Measurements from ENCODE around the gene SLC25A43. TPM values are rescaled to one million over a fixed set of nuclear protein-coding genes. Genes with fewer than 3 reads are reported as not detected.
"Not testable (repeated sequence)": the region's sequence is repeated elsewhere in the genome, so short reads cannot be mapped to it uniquely, and the experiment has no call there.

Gene SLC25A43
- total and polyA plus RNA-seq, 5 experiments from 2014 or later: 2.3 to 4.8 (median 2.9) TPM

GRCh38 chrX:119417376-119417775 lies 18.2 kb downstream of the SLC25A43 start:
- Mint-ChIP-seq H3K4me3 (no peak overlapping the region), H3K27ac (peak overlapping the region in 1 of 10 donors; percentile 69), H3K9me3 (no peaks in the 10 kb centered on the region), H3K27me3 (no peaks in the 10 kb centered on the region), H3K4me1 (peaks cover 0 to 2% (median 0%) of the 10 kb centered on the region in 4 donors), H3K36me3 (peaks cover 0 to 2% (median 0%) of the 10 kb centered on the region in 3 donors)
- ATAC-seq: no peak
- no peak for DNase-seq
- POLR2A ChIA-PET: no interaction called here

GRCh38 chrX:119417842-119418241 lies 18.7 kb downstream of the SLC25A43 start:
- no peaks in the 10 kb centered on the region for H3K27me3 Mint-ChIP-seq
- H3K4me3 Mint-ChIP-seq: no peak overlapping the region
- ATAC-seq (no peak), DNase-seq (peak in 1 of 10 donors; percentile 8)
- POLR2A ChIA-PET: no interaction called here
- H3K36me3 Mint-ChIP-seq: peaks cover 0 to 2% (median 0%) of the 10 kb centered on the region in 3 donors
- H3K27ac Mint-ChIP-seq: no peak overlapping the region
- H3K9me3 Mint-ChIP-seq: no peaks in the 10 kb centered on the region
- peaks cover 0 to 2% (median 0%) of the 10 kb centered on the region in 4 donors for H3K4me1 Mint-ChIP-seq

GRCh38 chrX:119419146-119419545 lies 20.0 kb downstream of the SLC25A43 start:
- DNase-seq: no peak
- Mint-ChIP-seq H3K9me3 (no peaks in the 10 kb centered on the region), H3K27ac (no peak overlapping the region), H3K4me1 (peaks cover 0 to 2% (median 0%) of the 10 kb centered on the region in 4 donors), H3K4me3 (no peak overlapping the region), H3K27me3 (no peaks in the 10 kb centered on the region), H3K36me3 (peaks cover 0 to 2% (median 0%) of the 10 kb centered on the region in 3 donors)
- POLR2A ChIA-PET: no interaction called here
- ATAC-seq: no peak

GRCh38 chrX:119419898-119420297 lies 20.8 kb downstream of the SLC25A43 start:
- no peak overlapping the region for H3K4me3 Mint-ChIP-seq
- POLR2A ChIA-PET: no interaction called here
- ATAC-seq (no peak), DNase-seq (no peak)
- no peaks in the 10 kb centered on the region for H3K9me3 Mint-ChIP-seq
- H3K27me3 Mint-ChIP-seq: no peaks in the 10 kb centered on the region
- peaks cover 0 to 2% (median 0%) of the 10 kb centered on the region in 4 donors for H3K4me1 Mint-ChIP-seq
- no peak overlapping the region for H3K27ac Mint-ChIP-seq
- H3K36me3 Mint-ChIP-seq: peaks cover 0 to 2% (median 0%) of the 10 kb centered on the region in 3 donors

GRCh38 chrX:119421016-119421705 lies 22.0 kb downstream of the SLC25A43 start:
- Mint-ChIP-seq H3K9me3 (no peaks in the 10 kb centered on the region), H3K27me3 (no peaks in the 10 kb centered on the region), H3K36me3 (peaks cover 0 to 2% (median 0%) of the 10 kb centered on the region in 3 donors), H3K27ac (peak overlapping the region in 1 of 10 donors; percentile 34), H3K4me1 (peaks cover 0 to 12% (median 7%) of the 10 kb centered on the region in 4 donors), H3K4me3 (no peak overlapping the region)
- DNase-seq (no peak), ATAC-seq (no peak)
- POLR2A ChIA-PET: no interaction called here

- no peak for DNase-seq
- no peaks in the 10 kb centered on the region for H3K9me3 Mint-ChIP-seq
- peaks cover 8 to 36% (median 24%) of the 10 kb centered on the region in 4 donors for H3K4me1 Mint-ChIP-seq
- peaks cover 0 to 2% (median 0%) of the 10 kb centered on the region in 3 donors for H3K36me3 Mint-ChIP-seq
- no peak for ATAC-seq
- H3K27me3 Mint-ChIP-seq: no peaks in the 10 kb centered on the region
- H3K4me3 Mint-ChIP-seq: no peak overlapping the region
- POLR2A ChIA-PET: no interaction called here
- no peak overlapping the region for H3K27ac Mint-ChIP-seq
These were observed 24.5 kb downstream of the SLC25A43 start for GRCh38 chrX:119423631-119424030.

GRCh38 chrX:119424999-119425398 lies 25.9 kb downstream of the SLC25A43 start:
- peak overlapping the region in 4 of 10 donors; percentile 13 to 58 (median 38) for H3K27ac Mint-ChIP-seq
- DNase-seq (no peak), ATAC-seq (no peak)
- H3K27me3 Mint-ChIP-seq: no peaks in the 10 kb centered on the region
- POLR2A ChIA-PET: no interaction called here
- peaks cover 8 to 36% (median 24%) of the 10 kb centered on the region in 4 donors for H3K4me1 Mint-ChIP-seq
- no peaks in the 10 kb centered on the region for H3K36me3 Mint-ChIP-seq
- no peaks in the 10 kb centered on the region for H3K9me3 Mint-ChIP-seq
- H3K4me3 Mint-ChIP-seq: peak overlapping the region in 1 of 10 donors; percentile 41

- peak in 8 of 10 donors; percentile 1 to 60 (median 20) for DNase-seq
- H3K4me1 Mint-ChIP-seq: peaks cover 8 to 37% (median 24%) of the 10 kb centered on the region in 4 donors
- peak overlapping the region; percentile 80 to 94 (median 88) for H3K27ac Mint-ChIP-seq
- ATAC-seq: peak; percentile 73 to 74
- POLR2A ChIA-PET: interaction anchor here (0.6 to 1.8 kb wide), 4 partner anchors 28 to 63 kb away, joined by 3 to 7 read pairs (median 4); partner anchors contain the start of gene SLC25A43
- H3K27me3 Mint-ChIP-seq: no peaks in the 10 kb centered on the region
- no peaks in the 10 kb centered on the region for H3K36me3 Mint-ChIP-seq
- peak overlapping the region; percentile 22 to 75 (median 58) for H3K4me3 Mint-ChIP-seq
- H3K9me3 Mint-ChIP-seq: no peaks in the 10 kb centered on the region
These were observed 28.1 kb downstream of the SLC25A43 start for GRCh38 chrX:119427024-119427794.

- no peak for ATAC-seq
- no peaks in the 10 kb centered on the region for H3K9me3 Mint-ChIP-seq
- peak overlapping the region; percentile 58 to 94 (median 86) for H3K27ac Mint-ChIP-seq
- H3K4me1 Mint-ChIP-seq: peaks cover 8 to 36% (median 24%) of the 10 kb centered on the region in 4 donors
- no peaks in the 10 kb centered on the region for H3K27me3 Mint-ChIP-seq
- DNase-seq: no peak
- peak overlapping the region in 6 of 10 donors; percentile 8 to 66 (median 52) for H3K4me3 Mint-ChIP-seq
- H3K36me3 Mint-ChIP-seq: no peaks in the 10 kb centered on the region
- POLR2A ChIA-PET: interaction anchor here (1.0 to 1.8 kb wide), 3 partner anchors 28 to 42 kb away, joined by 4 to 7 read pairs (median 4); partner anchors contain the start of gene SLC25A43
These were observed 28.7 kb downstream of the SLC25A43 start for GRCh38 chrX:119427795-119428185.

- DNase-seq (no peak), ATAC-seq (no peak)
- H3K36me3 Mint-ChIP-seq: peaks cover 0 to 3% (median 2%) of the 10 kb centered on the region in 3 donors
- H3K27ac Mint-ChIP-seq: no peak overlapping the region
- H3K9me3 Mint-ChIP-seq: peaks cover 0 to 10% (median 0%) of the 10 kb centered on the region in 9 donors
- peaks cover 10 to 36% (median 24%) of the 10 kb centered on the region in 4 donors for H3K4me1 Mint-ChIP-seq
- POLR2A ChIA-PET: no interaction called here
- H3K27me3 Mint-ChIP-seq: no peaks in the 10 kb centered on the region
- no peak overlapping the region for H3K4me3 Mint-ChIP-seq
These were observed 30.3 kb downstream of the SLC25A43 start for GRCh38 chrX:119429471-119429870.

GRCh38 chrX:119441295-119441694 lies 42.2 kb downstream of the SLC25A43 start:
- H3K27me3 Mint-ChIP-seq, H3K4me1 Mint-ChIP-seq, H3K9me3 Mint-ChIP-seq, H3K4me3 Mint-ChIP-seq, DNase-seq, H3K36me3 Mint-ChIP-seq, ATAC-seq, H3K27ac Mint-ChIP-seq: not testable (repeated sequence)
- POLR2A ChIA-PET: interaction anchor here (0.6 kb wide), 1 partner anchor 42 kb away, joined by 5 read pairs; no protein-coding TSS in a partner anchor

- Mint-ChIP-seq H3K4me3 (no peak overlapping the region), H3K9me3 (no peaks in the 10 kb centered on the region), H3K27ac (no peak overlapping the region), H3K27me3 (no peaks in the 10 kb centered on the region), H3K36me3 (peaks cover 0 to 2% (median 0%) of the 10 kb centered on the region in 3 donors), H3K4me1 (no peaks in the 10 kb centered on the region)
- ATAC-seq: no peak
- POLR2A ChIA-PET: no interaction called here
- no peak for DNase-seq
These were observed 43.1 kb downstream of the SLC25A43 start for GRCh38 chrX:119442286-119442685.

GRCh38 chrX:119453202-119453601 lies 54.1 kb downstream of the SLC25A43 start:
- H3K9me3 Mint-ChIP-seq: no peaks in the 10 kb centered on the region
- peaks cover 0 to 3% (median 0%) of the 10 kb centered on the region in 4 donors for H3K4me1 Mint-ChIP-seq
- DNase-seq (no peak), ATAC-seq (no peak)
- POLR2A ChIA-PET: no interaction called here
- no peaks in the 10 kb centered on the region for H3K27me3 Mint-ChIP-seq
- no peak overlapping the region for H3K27ac Mint-ChIP-seq
- peaks cover 3 to 7% (median 4%) of the 10 kb centered on the region in 3 donors for H3K36me3 Mint-ChIP-seq
- H3K4me3 Mint-ChIP-seq: no peak overlapping the region

All from naive thymus-derived CD8-positive, alpha-beta T cell (primary cell).